Small intestine (tissue), 16 donors: Measurements from ENCODE around the gene TMEM132C. TPM values are rescaled to one million over a fixed set of nuclear protein-coding genes. Genes with fewer than 3 reads are reported as not detected.
A peak's percentile ranks its signal among the peaks of the same experiment; 100 is the strongest.

Source experiments
- DNase-seq, 2 donors: peaks; one replicate each; pipeline versions ENCODE4 v3.0.0 to v3.0.0-alpha.2; 2013
- FAIRE-seq: peaks from 2 replicates; lab custom pipeline; 2012; peaks lifted over from hg19 to GRCh38; lab: Jason Lieb, UNC
- H3K27ac ChIP-seq, 3 donors: one replicate each; pipeline ENCODE4 v1.5.1; 2013; ENCODE audit warnings: low read length in 2 of 3, mild to moderate bottlenecking in 2 of 3, control low read depth in 1 of 3, inconsistent platforms in 1 of 3, low read depth in 1 of 3, moderate library complexity in 1 of 3
- H3K27me3 ChIP-seq, 3 donors: one replicate each; pipeline ENCODE4 v1.6.1; 2013; ENCODE audit warnings: low read length in 3 of 3, inconsistent platforms in 1 of 3; ENCODE audit not compliant: control insufficient read depth in 3 of 3, insufficient read depth in 3 of 3
- H3K36me3 ChIP-seq, 3 donors: one replicate each; pipeline ENCODE4 v1.6.1; 2013; ENCODE audit warnings: low read length in 3 of 3, inconsistent platforms in 1 of 3, low read depth in 1 of 3, mild to moderate bottlenecking in 1 of 3, moderate library complexity in 1 of 3; ENCODE audit not compliant: control insufficient read depth in 3 of 3, insufficient read depth in 2 of 3
- H3K4me1 ChIP-seq, 3 donors: one replicate each; pipeline ENCODE4 v1.6.1; 2013; ENCODE audit warnings: low read length in 2 of 3, inconsistent platforms in 1 of 3, low read depth in 1 of 3, mild to moderate bottlenecking in 1 of 3, moderate library complexity in 1 of 3; ENCODE audit not compliant: control insufficient read depth in 3 of 3, insufficient read depth in 2 of 3
- H3K4me3 ChIP-seq, 3 donors: one replicate each; pipeline ENCODE4 v1.5.1; 2013; ENCODE audit warnings: low read length in 3 of 3, control low read depth in 1 of 3, inconsistent platforms in 1 of 3, low read depth in 1 of 3, mild to moderate bottlenecking in 1 of 3, moderate library complexity in 1 of 3
- H3K9me3 ChIP-seq, 2 donors: one replicate each; pipeline ENCODE4 v1.6.1; 2013; ENCODE audit warnings: low read depth in 1 of 2, low read length in 1 of 2; ENCODE audit not compliant: control insufficient read depth in 2 of 2, insufficient read depth in 1 of 2
- WGBS, 3 donors: extraction: QIAGEN DNeasy Blood & Tissue Kit; methylation state at CpG; one replicate each; pipeline ENCODE4 v1.1.7; 2013; 5-methylcytosine and 5-hydroxymethylcytosine counted together
- long read RNA-seq, 10 donors: transcript quantifications; one replicate each; lab custom pipeline, GENCODE V29; 2026
- polyA plus RNA-seq, 4 donors: library from polyadenylated mRNA; stranded (reverse) in 3 of 4; unstranded in 1 of 4; fragments of 200-250 nt in 3 of 4; fragments of 120-200 nt in 1 of 4; gene quantifications; one replicate each; pipeline versions ENCODE4 v1.2.1 to v1.2.3, GENCODE V29; 2013
- donor health status: healthy with polysubstance abuse.
- donor health status: control.
- donor health status: control.
- donor health status: Bipolar disorder and iron deficiency.
- donor health status: healthy.

TMEM132C gene
- 1 to 10 TPM in 1 of 4 donors, under 1 TPM in 2, not detected in 1; 0.27 to 3.2 (median 0.27) TPM for polyA plus RNA-seq
- long read RNA-seq, donor 1, result 0 reads
- long read RNA-seq, donor 2, result 0 reads
- long read RNA-seq, donor 3, result 0 reads
- long read RNA-seq, donor 4, result 0 reads
- long read RNA-seq, donor 5, result 0 reads
- long read RNA-seq, donor 6, result 0 reads
- long read RNA-seq, donor 7, result 0 reads
- long read RNA-seq, donor 8, result 0 reads
- long read RNA-seq, donor 9, result 0 reads
- long read RNA-seq, donor 10, result 0 reads

DNA sequence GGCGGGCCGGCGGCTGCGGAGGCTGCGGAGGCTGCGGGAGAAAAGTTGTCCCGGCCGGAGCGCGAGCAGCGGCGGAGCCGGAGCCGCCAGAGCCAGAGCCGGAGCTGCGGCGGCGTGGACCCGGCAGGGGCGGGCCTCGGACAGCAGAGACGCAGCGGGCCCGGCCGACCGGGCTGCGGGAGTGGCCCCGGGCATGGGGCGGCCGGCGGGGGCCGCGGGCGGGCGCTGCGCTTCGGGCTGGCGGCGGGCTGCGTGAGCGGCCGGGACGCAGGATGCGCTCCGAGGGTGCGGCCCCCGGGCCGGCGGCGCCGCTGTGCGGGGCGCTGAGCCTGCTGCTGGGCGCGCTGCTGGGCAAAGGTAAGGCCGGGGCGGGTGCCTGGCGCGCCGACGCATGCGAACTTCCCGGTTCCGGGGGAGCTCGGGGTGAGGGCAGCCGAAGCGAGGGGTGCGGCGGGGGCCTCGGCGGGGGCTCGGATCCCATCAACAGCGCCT lies at the start of gene TMEM132C:
TMEM132C (plus strand) TSS at position 40 of the 492 bp plus-strand sequence; CDS start at position 273, 233 bp downstream.
- 2 to 4% (median 3%) methylated on average over 34 to 73 of the region's 73 CpGs for WGBS, 3 donors
- no peak for FAIRE-seq
- DNase-seq, result no peak
- Histone ChIP-seq H3K4me1 (no peaks in the 10 kb centered on the region), H3K27ac (no peak within 1 kb of the TSS), H3K4me3 (peak within 1 kb of the TSS in 2 of 3 donors; percentile 28 to 34), H3K27me3 (peaks cover 17 to 43% (median 17%) of the 10 kb centered on the region in 3 donors), H3K9me3 (no peaks in the 10 kb centered on the region), H3K36me3 (no peaks in the 10 kb centered on the region)

GRCh38 chr12:128224226-128224625 lies 42.7 kb upstream of the TMEM132C start:
- WGBS, 3 donors, result 55 to 66% (median 63%) methylated on average over 7 of the region's 7 CpGs
- no peak for FAIRE-seq

DNA sequence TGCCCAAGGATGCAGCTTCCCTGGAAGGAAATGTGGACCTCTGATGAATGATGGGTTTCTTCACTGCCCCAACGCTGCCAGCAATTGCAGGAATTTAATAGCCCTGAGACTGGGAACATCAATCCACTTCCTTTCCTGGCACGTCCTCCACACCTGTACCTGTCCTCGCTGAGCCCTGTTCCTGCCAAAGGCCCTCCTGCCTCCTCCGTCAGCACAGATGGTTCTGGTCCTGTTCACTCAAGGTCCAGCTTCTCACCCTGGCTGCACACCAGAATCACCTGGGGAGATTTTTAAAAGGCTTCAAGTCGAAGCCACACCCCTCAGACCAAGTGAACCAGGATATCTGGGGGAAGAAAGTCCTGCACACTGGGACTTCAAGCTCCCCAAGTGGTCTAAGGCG lies 38.4 kb upstream of the TMEM132C start:
- FAIRE-seq, result no peak
- WGBS, 3 donors, result 68 to 71% (median 70%) methylated on average over 6 of the region's 6 CpGs

More at GRCh38 chr12:128224226-128224625, 42.7 kb upstream of the TMEM132C start:
- no peak overlapping the region for H3K4me3 ChIP-seq
- H3K27me3 ChIP-seq, result no peaks in the 10 kb centered on the region
- no peak overlapping the region for H3K27ac ChIP-seq
- H3K4me1 ChIP-seq, result no peaks in the 10 kb centered on the region
- H3K36me3 ChIP-seq, result no peaks in the 10 kb centered on the region
- H3K9me3 ChIP-seq, result peaks cover 0 to 2% of the 10 kb centered on the region in 2 donors
- DNase-seq, result no peak

GRCh38 chr12:128235635-128236417 lies 31.1 kb upstream of the TMEM132C start:
- no peak overlapping the region for H3K27ac ChIP-seq
- FAIRE-seq (no peak), DNase-seq (no peak)
- no peaks in the 10 kb centered on the region for H3K27me3 ChIP-seq
- no peaks in the 10 kb centered on the region for H3K4me1 ChIP-seq
- peaks cover 0 to 6% of the 10 kb centered on the region in 2 donors for H3K9me3 ChIP-seq
- 69 to 73% (median 71%) methylated on average over 6 of the region's 6 CpGs for WGBS, 3 donors
- no peaks in the 10 kb centered on the region for H3K36me3 ChIP-seq
- no peak overlapping the region for H3K4me3 ChIP-seq

More for the DNA sequence above, 38.4 kb upstream of the TMEM132C start:
- no peak overlapping the region for H3K4me3 ChIP-seq
- DNase-seq, result no peak
- no peaks in the 10 kb centered on the region for H3K36me3 ChIP-seq
- no peak overlapping the region for H3K27ac ChIP-seq
- H3K27me3 ChIP-seq, result no peaks in the 10 kb centered on the region
- H3K4me1 ChIP-seq, result no peaks in the 10 kb centered on the region
- peaks cover 0 to 2% of the 10 kb centered on the region in 2 donors for H3K9me3 ChIP-seq

GRCh38 chr12:128236525-128236924 lies 30.4 kb upstream of the TMEM132C start:
- Histone ChIP-seq H3K9me3 (peaks cover 0 to 6% of the 10 kb centered on the region in 2 donors), H3K4me1 (no peaks in the 10 kb centered on the region), H3K27ac (no peak overlapping the region), H3K4me3 (no peak overlapping the region), H3K36me3 (no peaks in the 10 kb centered on the region), H3K27me3 (no peaks in the 10 kb centered on the region)
- FAIRE-seq (no peak), DNase-seq (no peak)
- WGBS, 3 donors, result 77 to 88% (median 86%) methylated on average over 1 of the region's 1 CpG

DNA sequence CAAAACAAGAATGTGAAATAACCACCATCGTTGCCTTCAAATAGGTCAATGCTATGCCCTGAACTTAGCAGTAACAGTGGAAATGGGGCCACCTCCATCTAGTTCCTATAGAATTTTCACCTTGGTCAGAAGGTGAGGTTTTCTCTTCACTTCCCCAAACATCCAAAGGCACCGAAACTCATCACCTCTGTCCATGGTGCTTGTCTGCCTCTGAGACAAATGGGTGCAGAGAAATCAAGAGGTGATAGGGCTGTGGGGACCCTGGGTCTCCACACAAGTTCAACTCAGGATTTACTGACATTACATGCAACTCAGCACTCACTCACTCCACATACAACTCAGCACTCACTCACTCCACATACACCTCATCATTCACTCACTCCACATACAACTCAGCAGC lies 26.2 kb upstream of the TMEM132C start:
- no peak overlapping the region for H3K4me3 ChIP-seq
- no peak overlapping the region for H3K27ac ChIP-seq
- no peak for DNase-seq
- no peaks in the 10 kb centered on the region for H3K4me1 ChIP-seq
- WGBS, 3 donors, result 53 to 70% (median 61%) methylated on average over 2 of the region's 2 CpGs
- H3K9me3 ChIP-seq, result peaks cover 0 to 16% of the 10 kb centered on the region in 2 donors
- FAIRE-seq, result no peak
- H3K36me3 ChIP-seq, result no peaks in the 10 kb centered on the region
- H3K27me3 ChIP-seq, result peaks cover 0 to 3% (median 0%) of the 10 kb centered on the region in 3 donors

DNA sequence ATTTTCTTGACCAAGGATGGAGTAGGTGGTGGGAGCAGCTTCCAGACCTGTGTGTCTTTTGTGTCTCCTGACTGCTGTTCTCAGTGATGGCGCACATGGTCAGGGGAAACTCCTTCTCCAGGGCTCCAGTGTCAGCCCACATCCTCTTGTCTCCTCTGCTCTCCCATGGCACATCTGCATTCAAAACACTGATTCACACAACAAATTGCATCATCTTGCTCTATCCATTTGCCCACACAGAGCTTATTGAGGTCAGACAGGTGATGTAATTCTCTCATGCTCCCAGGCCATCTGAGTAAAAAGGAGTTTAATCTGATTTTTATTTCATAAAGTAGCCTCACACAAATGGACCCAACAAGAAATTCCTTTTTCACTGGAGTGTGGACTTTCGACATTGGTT lies 21.8 kb upstream of the TMEM132C start:
- Histone ChIP-seq H3K4me3 (no peak overlapping the region), H3K27me3 (peaks cover 0 to 3% (median 0%) of the 10 kb centered on the region in 3 donors), H3K36me3 (no peaks in the 10 kb centered on the region), H3K27ac (no peak overlapping the region), H3K9me3 (peaks cover 0 to 14% of the 10 kb centered on the region in 2 donors), H3K4me1 (no peaks in the 10 kb centered on the region)
- DNase-seq (no peak), FAIRE-seq (no peak)
- WGBS, 3 donors, result 94 to 97% (median 95%) methylated on average over 2 of the region's 2 CpGs

- WGBS, 3 donors, result 44 to 62% (median 50%) methylated on average over 7 of the region's 7 CpGs
Observed at GRCh38 chr12:128245905-128246304, 21.1 kb upstream of the TMEM132C start.

More at GRCh38 chr12:128245905-128246304, 21.1 kb upstream of the TMEM132C start:
- Histone ChIP-seq H3K4me3 (no peak overlapping the region), H3K27ac (no peak overlapping the region), H3K27me3 (peaks cover 0 to 3% (median 0%) of the 10 kb centered on the region in 3 donors), H3K36me3 (no peaks in the 10 kb centered on the region), H3K9me3 (peaks cover 0 to 14% of the 10 kb centered on the region in 2 donors), H3K4me1 (no peaks in the 10 kb centered on the region)
- DNase-seq (no peak), FAIRE-seq (no peak)
